HFF-Myc (cell line): ENCODE measurements around the gene SYT1.

Experiments used
- DNase-seq: peaks from one replicate; pipeline ENCODE4 v3.0.0-alpha.2; 2011; ENCODE audit warnings: low read depth; ENCODE audit errors: extremely low read depth
- H3K4me3 ChIP-seq: replicated peaks from 2 replicates; pipeline ENCODE4 v1.5.1; 2011; ENCODE audit warnings: low read depth, mild to moderate bottlenecking, control low read depth, low read length
- CTCF ChIP-seq: IDR thresholded peaks from 2 replicates; pipeline ENCODE4 v1.5.1; 2012; ENCODE audit warnings: mild to moderate bottlenecking, low read depth, low read length, control low read depth; ENCODE audit errors: missing control alignments

The SYT1 gene

GRCh38 chr12:78963439-78964227 lies 99.1 kb downstream of the SYT1 start:
- no peak for DNase-seq
- no peak overlapping the region for H3K4me3 ChIP-seq
- no peak for TF ChIP-seq CTCF

GRCh38 chr12:78964521-78964920 lies 99.9 kb downstream of the SYT1 start:
- no peak overlapping the region for H3K4me3 ChIP-seq
- no peak for TF ChIP-seq CTCF
- DNase-seq = no peak

- no peak for DNase-seq
- no peak for TF ChIP-seq CTCF
- H3K4me3 ChIP-seq = no peak overlapping the region
Measured at GRCh38 chr12:78966062-78966461, 101.5 kb downstream of the SYT1 start.

GRCh38 chr12:78966926-78967325 lies 102.4 kb downstream of the SYT1 start:
- no peak for DNase-seq
- no peak overlapping the region for H3K4me3 ChIP-seq
- TF ChIP-seq CTCF = no peak

- H3K4me3 ChIP-seq = no peak overlapping the region
- TF ChIP-seq CTCF = no peak
- DNase-seq = no peak
Measured at GRCh38 chr12:78968226-78968625, 103.7 kb downstream of the SYT1 start.

- TF ChIP-seq CTCF = no peak
- H3K4me3 ChIP-seq = no peak overlapping the region
- DNase-seq = no peak
Measured at GRCh38 chr12:78970041-78970440, 105.5 kb downstream of the SYT1 start.
